Measurements from ENCODE around the gene SEC61A1. TPM values are rescaled to one million over a fixed set of nuclear protein-coding genes. Genes with fewer than 3 reads are reported as not detected.
A peak's percentile ranks its signal among the peaks of the same experiment; 100 is the strongest.

SEC61A1 gene
- total RNA-seq, 6 experiments from 2014 or later = 497 to 608 (median 536) TPM

DNA sequence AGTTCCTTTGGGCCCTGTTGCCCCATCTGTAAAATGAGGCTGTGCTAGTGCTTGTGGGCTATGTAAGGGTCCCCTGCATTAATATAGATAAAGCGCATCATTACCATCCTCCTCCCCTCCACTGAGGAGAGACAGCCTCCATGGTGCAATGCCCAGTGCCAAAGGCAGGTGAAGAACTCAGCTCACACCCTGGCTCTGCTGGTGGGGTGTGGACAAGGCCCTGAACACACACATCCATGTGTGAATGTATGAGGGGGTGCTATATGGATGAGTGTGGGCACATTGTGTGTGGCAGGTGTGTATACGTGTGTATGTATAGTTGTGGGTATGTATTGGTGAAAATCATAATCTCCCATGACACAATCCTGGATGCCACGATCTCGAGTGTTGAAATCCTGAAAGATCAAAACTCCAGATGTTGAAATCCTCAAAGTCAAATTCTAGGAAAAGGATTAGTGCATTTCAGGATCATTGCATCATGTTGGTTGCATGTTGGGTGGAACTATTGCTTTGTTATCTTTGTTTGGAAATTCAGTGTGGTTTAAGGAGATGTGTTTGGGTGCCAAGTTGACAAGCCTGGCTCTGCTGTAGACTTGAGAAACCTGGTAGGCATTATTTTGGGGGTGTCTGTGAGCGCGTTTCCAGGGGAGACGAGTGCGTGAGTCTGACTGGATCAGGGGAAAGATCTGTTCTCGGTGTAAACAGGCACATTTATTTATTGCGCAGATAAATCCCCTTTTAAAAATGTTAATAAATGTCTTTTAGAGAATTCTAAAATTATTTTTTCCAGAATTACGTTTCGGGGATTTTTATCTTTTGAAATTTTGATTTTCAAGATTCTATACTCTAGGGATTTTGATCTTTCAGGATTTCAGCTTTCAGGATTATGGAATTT, 42.0 kb upstream of the SEC61A1 start:
- H3K36me3 Mint-ChIP-seq (ENCODE audit: low read depth) = no peaks in the 10 kb centered on the region
- TF ChIP-seq, protein P1, sequence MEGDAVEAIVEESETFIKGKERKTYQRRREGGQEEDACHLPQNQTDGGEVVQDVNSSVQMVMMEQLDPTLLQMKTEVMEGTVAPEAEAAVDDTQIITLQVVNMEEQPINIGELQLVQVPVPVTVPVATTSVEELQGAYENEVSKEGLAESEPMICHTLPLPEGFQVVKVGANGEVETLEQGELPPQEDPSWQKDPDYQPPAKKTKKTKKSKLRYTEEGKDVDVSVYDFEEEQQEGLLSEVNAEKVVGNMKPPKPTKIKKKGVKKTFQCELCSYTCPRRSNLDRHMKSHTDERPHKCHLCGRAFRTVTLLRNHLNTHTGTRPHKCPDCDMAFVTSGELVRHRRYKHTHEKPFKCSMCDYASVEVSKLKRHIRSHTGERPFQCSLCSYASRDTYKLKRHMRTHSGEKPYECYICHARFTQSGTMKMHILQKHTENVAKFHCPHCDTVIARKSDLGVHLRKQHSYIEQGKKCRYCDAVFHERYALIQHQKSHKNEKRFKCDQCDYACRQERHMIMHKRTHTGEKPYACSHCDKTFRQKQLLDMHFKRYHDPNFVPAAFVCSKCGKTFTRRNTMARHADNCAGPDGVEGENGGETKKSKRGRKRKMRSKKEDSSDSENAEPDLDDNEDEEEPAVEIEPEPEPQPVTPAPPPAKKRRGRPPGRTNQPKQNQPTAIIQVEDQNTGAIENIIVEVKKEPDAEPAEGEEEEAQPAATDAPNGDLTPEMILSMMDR (IDR thresholded peaks at IDR 0.05) = no peak
- no peak overlapping the region for H3K4me3 Mint-ChIP-seq
- no peaks in the 10 kb centered on the region; the same call in 1 of the 2 replicates for H3K4me1 Mint-ChIP-seq (ENCODE audit: low read depth)
- DNase-seq = no peak
- H3K27ac Mint-ChIP-seq = no peak overlapping the region
- H3K27me3 Mint-ChIP-seq (ENCODE audit: insufficient read depth) = peaks cover 12% of the 10 kb centered on the region
- no peaks in the 10 kb centered on the region for H3K9me3 Mint-ChIP-seq

DNA sequence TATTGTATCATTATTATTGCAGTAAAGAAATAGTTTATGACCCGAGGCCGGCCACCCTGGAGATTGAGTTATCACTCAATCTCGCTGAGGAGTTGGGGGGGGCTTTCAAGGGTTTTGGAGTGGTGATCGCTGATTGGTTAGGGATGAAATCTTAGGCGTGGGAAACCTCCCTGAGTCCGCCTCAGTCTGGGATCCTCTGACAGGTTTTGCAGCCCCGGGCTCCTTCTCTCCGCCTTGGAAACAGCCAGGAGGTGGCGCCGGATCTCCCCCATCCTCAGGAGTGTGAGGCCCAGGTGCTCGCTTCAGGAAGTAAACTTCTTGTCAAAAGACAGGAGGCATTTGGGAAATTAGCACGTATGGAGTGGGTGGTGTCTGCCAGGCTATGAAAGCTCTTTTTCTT, 41.1 kb upstream of the SEC61A1 start:
- no peaks in the 10 kb centered on the region for H3K36me3 Mint-ChIP-seq (ENCODE audit: low read depth)
- H3K4me1 Mint-ChIP-seq (ENCODE audit: low read depth) = no peaks in the 10 kb centered on the region; the same call in 1 of the 2 replicates
- TF ChIP-seq, protein P1 (IDR thresholded peaks at IDR 0.05) = peak; percentile 57
- no peak for DNase-seq
- H3K27ac Mint-ChIP-seq = no peak overlapping the region
- peaks cover 4% of the 10 kb centered on the region; the same call in 1 of the 2 replicates for H3K9me3 Mint-ChIP-seq
- peaks cover 18% of the 10 kb centered on the region for H3K27me3 Mint-ChIP-seq (ENCODE audit: insufficient read depth)
- no peak overlapping the region for H3K4me3 Mint-ChIP-seq

DNA sequence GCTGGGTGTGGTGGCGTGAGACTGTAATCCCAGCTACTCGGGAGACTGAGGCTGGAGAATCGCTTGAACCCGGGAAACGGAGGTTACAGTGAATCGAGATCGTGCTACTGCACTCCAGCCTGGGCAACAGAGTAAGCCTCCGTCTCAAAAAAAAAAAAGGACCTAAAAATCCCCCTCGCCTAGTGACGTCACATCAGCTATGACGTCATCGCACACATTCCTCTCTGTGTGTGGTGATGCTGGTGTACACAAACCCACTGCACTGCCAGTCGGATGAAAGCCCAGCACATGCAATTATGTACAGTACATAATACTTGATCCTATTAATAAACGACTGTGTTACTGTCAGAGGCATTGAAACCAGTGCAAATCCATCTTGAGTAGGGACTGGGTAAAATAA, 40.2 kb upstream of the SEC61A1 start:
- DNase-seq = no peak
- H3K9me3 Mint-ChIP-seq = peaks cover 11% of the 10 kb centered on the region; the same call in 1 of the 2 replicates
- H3K36me3 Mint-ChIP-seq (ENCODE audit: low read depth) = no peaks in the 10 kb centered on the region
- H3K27me3 Mint-ChIP-seq (ENCODE audit: insufficient read depth) = peaks cover 19% of the 10 kb centered on the region
- no peak overlapping the region for H3K27ac Mint-ChIP-seq
- H3K4me3 Mint-ChIP-seq = no peak overlapping the region
- TF ChIP-seq, protein P1 (IDR thresholded peaks at IDR 0.05) = no peak
- H3K4me1 Mint-ChIP-seq (ENCODE audit: low read depth) = no peaks in the 10 kb centered on the region; the same call in 1 of the 2 replicates

DNA sequence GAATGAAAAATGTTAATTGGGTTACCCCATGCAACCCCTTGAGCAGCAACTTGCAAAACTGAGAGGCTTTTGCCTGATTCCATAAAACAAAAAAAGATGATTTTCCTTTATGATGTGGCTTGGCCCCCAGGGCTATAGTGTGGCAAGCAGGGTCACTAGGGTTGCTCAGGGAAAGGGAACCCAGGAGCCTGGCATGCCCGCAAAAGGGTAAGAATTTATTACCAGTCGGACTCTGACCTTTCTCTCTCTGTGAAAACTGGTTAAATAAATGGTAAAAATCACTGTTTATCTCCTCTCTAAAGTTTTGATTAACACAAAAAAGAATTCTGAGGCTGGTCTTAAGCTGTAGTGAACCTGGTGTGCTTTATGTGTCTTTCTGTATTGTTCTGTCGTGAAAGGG, 37.7 kb upstream of the SEC61A1 start:
- Mint-ChIP-seq H3K4me1 (ENCODE audit: low read depth) (no peaks in the 10 kb centered on the region; the same call in 1 of the 2 replicates), H3K9me3 (peaks cover 11% of the 10 kb centered on the region; the same call in 1 of the 2 replicates), H3K27ac (no peak overlapping the region), H3K27me3 (ENCODE audit: insufficient read depth) (peaks cover 19% of the 10 kb centered on the region), H3K36me3 (ENCODE audit: low read depth) (no peaks in the 10 kb centered on the region), H3K4me3 (no peak overlapping the region)
- TF ChIP-seq, protein P1 (IDR thresholded peaks at IDR 0.05) = no peak
- no peak for DNase-seq

DNA sequence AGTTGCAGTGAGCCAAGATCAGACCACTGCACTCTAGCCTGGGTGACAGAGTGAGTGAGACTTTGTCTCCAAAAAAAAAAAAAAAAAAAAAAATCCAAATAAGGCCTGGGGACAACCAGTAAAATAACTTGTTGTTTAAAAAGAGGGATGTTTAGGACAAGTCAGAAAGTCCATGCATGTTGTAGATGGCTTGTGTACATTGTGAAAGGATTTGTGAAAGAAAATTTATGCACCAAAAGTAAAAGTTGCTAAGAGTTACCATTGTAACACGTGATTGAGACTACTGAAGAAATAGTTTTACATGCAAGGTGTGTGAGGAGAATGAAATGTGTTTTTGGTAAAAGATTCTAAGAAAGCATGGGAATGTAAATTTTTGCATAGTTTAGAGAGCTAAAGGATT, 35.7 kb upstream of the SEC61A1 start:
- TF ChIP-seq, protein P1 (IDR thresholded peaks at IDR 0.05) = no peak
- H3K9me3 Mint-ChIP-seq = peaks cover 11% of the 10 kb centered on the region; the same call in 1 of the 2 replicates
- DNase-seq = no peak
- no peak overlapping the region for H3K27ac Mint-ChIP-seq
- peaks cover 15% of the 10 kb centered on the region for H3K27me3 Mint-ChIP-seq (ENCODE audit: insufficient read depth)
- H3K4me1 Mint-ChIP-seq (ENCODE audit: low read depth) = no peaks in the 10 kb centered on the region; the same call in 1 of the 2 replicates
- H3K36me3 Mint-ChIP-seq (ENCODE audit: low read depth) = no peaks in the 10 kb centered on the region
- H3K4me3 Mint-ChIP-seq = no peak overlapping the region
